Heart right ventricle (tissue), 16 donors: ENCODE measurements around the gene MAGI3. TPM values are rescaled to one million over a fixed set of nuclear protein-coding genes. Genes with fewer than 3 reads are reported as not detected.
A peak's percentile ranks its signal among the peaks of the same experiment; 100 is the strongest.

ENCODE experiments used
- ATAC-seq, 8 donors: fragments of 200-7000 bp; cut with Tn5 transposase; one replicate each; pipeline ENCODE4 v1.9.1; 2020; ENCODE audit warnings: mild to moderate bottlenecking in 8 of 8, moderate library complexity in 8 of 8, moderate number of reproducible peaks in 1 of 8
- DNase-seq, 2 donors: peaks; one replicate each; pipeline ENCODE4 v3.0.0-alpha.2; 2020
- H3K27ac ChIP-seq, 10 donors: fragments of 200-600 bp; sonication (generic) in 2 of 10; one replicate each; pipeline versions ENCODE4 v1.5.0 to v1.8.0; 2020 to 2022; ENCODE audit warnings: mild to moderate bottlenecking in 3 of 10
- H3K27me3 ChIP-seq, 7 donors: fragments of 200-600 bp; one replicate each; pipeline ENCODE4 v1.8.0; 2021 to 2022; ENCODE audit warnings: mild to moderate bottlenecking in 2 of 7
- H3K36me3 ChIP-seq, 9 donors: fragments of 200-600 bp; sonication (generic) in 1 of 9; one replicate each; pipeline versions ENCODE4 v1.5.0 to v1.8.0; 2020 to 2022; ENCODE audit warnings: mild to moderate bottlenecking in 2 of 9
- H3K4me1 ChIP-seq, 9 donors: fragments of 200-600 bp; sonication (generic) in 1 of 9; one replicate each; pipeline versions ENCODE4 v1.5.0 to v1.8.0; 2020 to 2022; ENCODE audit warnings: mild to moderate bottlenecking in 4 of 9
- H3K4me3 ChIP-seq, 10 donors: fragments of 200-600 bp; sonication (generic) in 2 of 10; one replicate each; pipeline versions ENCODE4 v1.5.0 to v1.8.0; 2020 to 2022; ENCODE audit warnings: mild to moderate bottlenecking in 7 of 10, moderate library complexity in 2 of 10
- H3K9me3 ChIP-seq, 11 donors: fragments of 200-600 bp in 10 of 11; sonication (generic) in 2 of 11; one replicate each; pipeline versions ENCODE4 v1.5.0 to v1.8.0; 2013 to 2022; ENCODE audit warnings: mild to moderate bottlenecking in 2 of 11, control low read depth in 1 of 11, moderate library complexity in 1 of 11
- WGBS, 2 donors: extraction: QIAGEN DNeasy Blood & Tissue Kit; methylation state at CpG; one replicate each; pipeline ENCODE4 v1.1.7; 2013; ENCODE audit warnings: inconsistent platforms in 1 of 2; 5-methylcytosine and 5-hydroxymethylcytosine counted together
- intact Hi-C, 10 donors: fragments of 100-400 bp; cut with DNase I; formaldehyde crosslinking; loops; one replicate each; pipeline versions ENCODE4 v1.11.1 to v1.14.2; 2022
- polyA plus RNA-seq, 2 donors: library from polyadenylated mRNA; stranded (reverse); fragments of 200-250 nt; gene quantifications; one replicate each; pipeline ENCODE4 v1.2.3, GENCODE V29; 2013
- total RNA-seq, 10 donors: library from RNA; stranded (reverse); fragmentation: NEBNext Ultra II Directional in 3 of 10; extraction: Animal tissue kit (Norgen Biotek cat#: 25700) in 3 of 10; gene quantifications; one replicate each; pipeline versions ENCODE4 v1.2.1 to v1.2.4, GENCODE V29; 2021 to 2023
- TF ChIP-seq, protein P1 (sequence below), 9 donors: fragments of 200-600 bp; sonication (generic) in 2 of 9; IDR thresholded peaks; one replicate each; pipeline versions ENCODE4 v1.5.0 to v1.8.0; 2021 to 2022; ENCODE audit warnings: antibody characterized with exemption in 9 of 9, mild to moderate bottlenecking in 5 of 9, moderate library complexity in 1 of 9
- donor health status: Arrhythmogenic right ventricular cardiomyopathy.
- donor health status: ischemic (EF 13 %, LVEDD 7.1; RV severe dilation, severe dysfunction).
- donor health status: healthy with polysubstance abuse.
- donor health status: DM: no; HTN: yes; CAD: no.
- donor health status: DM: no; HTN: no; CAD: no.
- donor health status: ischemic (EF 25% LVEDD 6.9; RV normal size, moderate dysfunction).
- donor health status: ischemic (EF 25% LVEDD 5.7; RV mildly dilated, moderate dysfunction).
- donor health status: healthy.
- donor health status: DM: yes; HTN: yes; CAD: no.
- donor health status: Ischemic cardiomyopathy.
- donor health status: ischemic (EF 35%, LVEDD 5.7; RV mildly dilated, moderate dysfunction).
- donor health status: nonischemic (EF 11% LVEDD 7.7; RV severe dilation, severe dysfunction).
- donor health status: DM: yes; HTN: yes; CAD: no.
- donor health status: PGD.
- donor health status: ischemic (EF 29% LVEDD 5.4; RV normal size, mild dysfunction).
- donor health status: nonischemic (EF 23%, LVEDD 6.1; RV moderate dilation, normal function).

The MAGI3 gene
- total and polyA plus RNA-seq, 12 donors, result 2.2 to 9.4 (median 7.5) TPM

DNA sequence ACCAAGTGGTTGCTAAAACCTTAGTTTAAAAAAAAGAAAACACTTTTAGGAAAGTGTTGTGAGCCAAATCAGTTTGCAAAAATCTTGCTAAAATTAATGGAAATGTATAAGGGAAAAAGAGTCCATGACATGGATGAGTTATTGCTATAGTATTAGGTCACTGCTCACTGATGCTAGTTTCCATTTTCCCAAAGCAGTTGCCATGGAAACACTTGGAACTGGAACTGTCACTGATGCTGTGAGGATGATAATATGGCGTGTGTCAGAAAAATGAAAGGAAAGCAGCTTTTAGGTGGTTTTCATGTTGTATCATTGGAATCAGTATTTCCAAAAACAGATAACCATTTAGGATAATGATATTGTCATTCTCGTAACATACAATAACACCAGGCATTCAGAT is 264.6 kb downstream of the MAGI3 start:
- intact Hi-C loops, result no loop called here
- 94 to 97% methylated on average over 2 of the region's 2 CpGs for WGBS, 2 donors
- TF ChIP-seq, protein P1, sequence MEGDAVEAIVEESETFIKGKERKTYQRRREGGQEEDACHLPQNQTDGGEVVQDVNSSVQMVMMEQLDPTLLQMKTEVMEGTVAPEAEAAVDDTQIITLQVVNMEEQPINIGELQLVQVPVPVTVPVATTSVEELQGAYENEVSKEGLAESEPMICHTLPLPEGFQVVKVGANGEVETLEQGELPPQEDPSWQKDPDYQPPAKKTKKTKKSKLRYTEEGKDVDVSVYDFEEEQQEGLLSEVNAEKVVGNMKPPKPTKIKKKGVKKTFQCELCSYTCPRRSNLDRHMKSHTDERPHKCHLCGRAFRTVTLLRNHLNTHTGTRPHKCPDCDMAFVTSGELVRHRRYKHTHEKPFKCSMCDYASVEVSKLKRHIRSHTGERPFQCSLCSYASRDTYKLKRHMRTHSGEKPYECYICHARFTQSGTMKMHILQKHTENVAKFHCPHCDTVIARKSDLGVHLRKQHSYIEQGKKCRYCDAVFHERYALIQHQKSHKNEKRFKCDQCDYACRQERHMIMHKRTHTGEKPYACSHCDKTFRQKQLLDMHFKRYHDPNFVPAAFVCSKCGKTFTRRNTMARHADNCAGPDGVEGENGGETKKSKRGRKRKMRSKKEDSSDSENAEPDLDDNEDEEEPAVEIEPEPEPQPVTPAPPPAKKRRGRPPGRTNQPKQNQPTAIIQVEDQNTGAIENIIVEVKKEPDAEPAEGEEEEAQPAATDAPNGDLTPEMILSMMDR (IDR thresholded peaks at IDR 0.05), result no peak
- Histone ChIP-seq H3K27ac (no peak overlapping the region), H3K9me3 (no peaks in the 10 kb centered on the region), H3K4me1 (peaks cover 0 to 27% (median 8%) of the 10 kb centered on the region in 9 donors), H3K27me3 (no peaks in the 10 kb centered on the region), H3K4me3 (no peak overlapping the region), H3K36me3 (peaks cover 0 to 41% (median 0%) of the 10 kb centered on the region in 9 donors)
- DNase-seq (no peak), ATAC-seq (no peak)

DNA sequence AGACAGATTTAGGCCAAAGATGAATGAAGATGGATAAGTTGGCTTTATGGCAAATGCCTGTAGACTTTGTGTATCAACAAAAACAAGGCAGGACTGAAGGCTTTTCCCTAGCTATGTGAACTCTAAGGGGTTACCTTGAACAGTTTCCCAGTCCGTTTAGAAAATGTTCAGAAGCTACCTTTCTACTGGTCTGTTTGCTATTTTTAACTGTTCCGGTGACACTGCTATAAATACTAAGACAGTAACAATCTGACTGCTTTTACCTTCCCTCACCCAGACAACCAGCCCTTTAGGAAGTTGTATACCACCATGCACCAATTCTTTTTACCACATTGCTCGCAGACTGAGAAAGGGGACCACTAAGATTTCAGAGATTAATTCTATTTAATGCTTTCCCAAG is 266.8 kb downstream of the MAGI3 start:
- no peak for DNase-seq
- Histone ChIP-seq H3K27ac (peak overlapping the region in 8 of 10 donors; percentile 1 to 66 (median 30)), H3K36me3 (peaks cover 0 to 38% (median 0%) of the 10 kb centered on the region in 9 donors), H3K9me3 (no peaks in the 10 kb centered on the region), H3K27me3 (no peaks in the 10 kb centered on the region), H3K4me3 (no peak overlapping the region), H3K4me1 (peaks cover 0 to 30% (median 8%) of the 10 kb centered on the region in 9 donors)
- WGBS, 2 donors, result 66 to 70% methylated on average over 3 of the region's 3 CpGs
- intact Hi-C loops, result no loop called here
- ATAC-seq, result peak in 5 of 8 donors; percentile 48 to 87 (median 76)
- TF ChIP-seq, protein P1 (IDR thresholded peaks at IDR 0.05), result no peak

DNA sequence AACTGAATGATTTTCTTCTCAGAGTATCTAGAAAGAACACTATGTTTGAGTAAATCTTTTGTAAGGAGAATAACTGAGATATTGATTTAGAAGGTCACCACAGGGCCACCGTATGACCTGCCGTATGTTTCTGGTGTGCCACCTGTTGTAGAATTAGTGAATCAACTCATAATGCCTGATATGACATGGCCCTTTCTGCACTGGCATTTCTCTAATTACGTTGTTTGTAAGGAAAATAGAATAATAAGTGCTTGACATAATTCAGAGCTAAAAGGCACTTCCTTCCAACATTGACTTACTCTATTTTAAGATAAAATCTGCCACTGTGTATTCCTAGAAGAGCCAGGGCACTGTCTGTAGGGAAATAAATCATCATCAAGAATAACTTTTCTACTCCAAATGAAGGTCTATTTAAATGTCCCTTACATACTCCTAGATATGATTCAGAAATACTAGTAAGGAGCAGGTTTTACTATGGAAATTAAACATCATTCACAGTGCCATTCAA is 267.3 kb downstream of the MAGI3 start:
- ATAC-seq (peak in 1 of 8 donors; percentile 46), DNase-seq (no peak)
- H3K4me3 ChIP-seq, result no peak overlapping the region
- peaks cover 0 to 34% (median 0%) of the 10 kb centered on the region in 9 donors for H3K36me3 ChIP-seq
- H3K27ac ChIP-seq, result peak overlapping the region in 8 of 10 donors; percentile 1 to 66 (median 30)
- intact Hi-C loops, result no loop called here
- TF ChIP-seq, protein P1 (IDR thresholded peaks at IDR 0.05), result no peak
- no peaks in the 10 kb centered on the region for H3K27me3 ChIP-seq
- peaks cover 0 to 30% (median 8%) of the 10 kb centered on the region in 9 donors for H3K4me1 ChIP-seq
- 59 to 69% methylated on average over 3 of the region's 3 CpGs for WGBS, 2 donors
- no peaks in the 10 kb centered on the region for H3K9me3 ChIP-seq

DNA sequence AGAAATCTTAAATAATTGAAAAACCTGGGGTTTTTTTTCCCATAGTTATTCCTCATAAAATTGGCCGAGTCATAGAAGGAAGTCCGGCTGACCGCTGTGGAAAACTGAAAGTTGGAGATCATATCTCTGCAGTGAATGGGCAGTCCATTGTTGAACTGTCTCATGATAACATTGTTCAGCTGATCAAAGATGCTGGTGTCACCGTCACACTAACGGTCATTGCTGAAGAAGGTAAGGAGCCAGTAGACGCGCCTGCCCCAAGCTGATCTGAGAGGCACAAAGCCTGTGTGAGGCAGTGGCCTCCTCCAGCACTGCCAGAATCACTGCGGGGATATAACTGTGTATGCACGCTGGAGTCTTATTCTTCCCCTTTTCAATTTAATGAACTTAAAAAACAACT is 268.7 kb downstream of the MAGI3 start:
- WGBS, 2 donors, result 78 to 79% methylated on average over 9 of the region's 9 CpGs
- Histone ChIP-seq H3K36me3 (peaks cover 0 to 26% (median 0%) of the 10 kb centered on the region in 9 donors), H3K27ac (no peak overlapping the region), H3K4me3 (no peak overlapping the region), H3K27me3 (no peaks in the 10 kb centered on the region), H3K9me3 (no peaks in the 10 kb centered on the region), H3K4me1 (peaks cover 0 to 30% (median 9%) of the 10 kb centered on the region in 9 donors)
- peak in 3 of 8 donors; percentile 34 to 59 (median 48) for ATAC-seq
- TF ChIP-seq, protein P1 (IDR thresholded peaks at IDR 0.05), result no peak
- intact Hi-C loops, result no loop called here
- DNase-seq, result no peak
